ENCODE measurements around the gene VPS13C.

VPS13C gene

GRCh38 chr15:62066663-62067447 lies 6.6 kb upstream of the VPS13C start, which contains the start of gene C2CD4A:
C2CD4A (plus strand) TSS chr15:62066977; CDS start chr15:62067614, 637 bp downstream.
- Histone ChIP-seq H3K4me3 (peak within 1 kb of the TSS; percentile 74), H3K27ac (peak within 1 kb of the TSS in 1 of 2 donors; percentile 71)
- DNase-seq (ENCODE audit: low spot score) = no peak
- no peak for TF ChIP-seq CTCF (IDR thresholded peaks at IDR 0.05)

DNA sequence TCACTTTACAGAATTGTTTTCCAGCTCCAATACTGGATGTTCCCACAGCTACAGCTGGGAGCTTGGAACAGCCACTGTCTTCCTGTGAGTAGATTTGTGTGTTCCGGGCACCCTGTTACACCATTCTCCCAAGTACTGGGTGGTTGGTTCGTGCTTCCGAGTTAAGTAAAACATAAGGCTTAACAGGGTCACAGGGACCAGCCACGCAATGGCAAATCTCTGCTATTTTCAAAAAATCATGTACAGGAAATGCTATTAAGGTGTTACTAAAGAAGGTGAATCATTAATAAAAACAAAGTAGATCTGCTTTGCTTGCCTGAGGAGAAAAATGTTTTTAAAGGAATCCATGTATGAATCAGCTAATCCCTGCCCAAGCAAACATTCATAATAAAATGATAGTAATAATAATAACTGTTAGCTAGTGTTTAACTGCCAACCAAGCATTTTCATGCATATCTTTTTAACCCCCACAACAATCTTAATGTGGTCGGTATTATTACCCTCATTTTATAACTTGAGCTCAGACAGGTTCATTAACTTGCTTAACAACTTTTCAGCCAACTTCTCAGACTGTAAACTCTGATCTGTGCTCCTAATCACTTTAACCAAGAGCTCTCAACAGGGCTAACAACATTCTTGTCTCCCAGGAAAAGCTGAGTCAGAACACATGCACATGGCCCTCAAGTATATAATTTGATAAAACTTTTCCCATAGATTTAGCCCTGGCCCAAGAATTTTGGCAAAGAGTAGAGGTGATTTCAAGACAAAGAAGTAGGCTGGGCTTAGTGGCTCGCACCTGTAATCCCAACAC lies 3.8 kb upstream of the VPS13C start:
- H3K4me3 ChIP-seq = no peak overlapping the region
- peak overlapping the region in 1 of 2 donors; percentile 9 for H3K27ac ChIP-seq
- TF ChIP-seq CTCF (IDR thresholded peaks at IDR 0.05) = no peak
- DNase-seq (ENCODE audit: low spot score) = no peak

- no peak for DNase-seq (ENCODE audit: low spot score)
- no peak for TF ChIP-seq CTCF (IDR thresholded peaks at IDR 0.05)
- Histone ChIP-seq H3K4me3 (peak overlapping the region; percentile 92), H3K27ac (peak overlapping the region; percentile 90 to 94)
Measured at GRCh38 chr15:62060896-62061280, 641 bp upstream of the VPS13C start.

GRCh38 chr15:62059816-62060112 lies 483 bp downstream of the VPS13C start:
- TF ChIP-seq CTCF (IDR thresholded peaks at IDR 0.05) = no peak
- Histone ChIP-seq H3K27ac (peak overlapping the region; percentile 90 to 94), H3K4me3 (peak overlapping the region; percentile 92)
- no peak for DNase-seq (ENCODE audit: low spot score)

DNA sequence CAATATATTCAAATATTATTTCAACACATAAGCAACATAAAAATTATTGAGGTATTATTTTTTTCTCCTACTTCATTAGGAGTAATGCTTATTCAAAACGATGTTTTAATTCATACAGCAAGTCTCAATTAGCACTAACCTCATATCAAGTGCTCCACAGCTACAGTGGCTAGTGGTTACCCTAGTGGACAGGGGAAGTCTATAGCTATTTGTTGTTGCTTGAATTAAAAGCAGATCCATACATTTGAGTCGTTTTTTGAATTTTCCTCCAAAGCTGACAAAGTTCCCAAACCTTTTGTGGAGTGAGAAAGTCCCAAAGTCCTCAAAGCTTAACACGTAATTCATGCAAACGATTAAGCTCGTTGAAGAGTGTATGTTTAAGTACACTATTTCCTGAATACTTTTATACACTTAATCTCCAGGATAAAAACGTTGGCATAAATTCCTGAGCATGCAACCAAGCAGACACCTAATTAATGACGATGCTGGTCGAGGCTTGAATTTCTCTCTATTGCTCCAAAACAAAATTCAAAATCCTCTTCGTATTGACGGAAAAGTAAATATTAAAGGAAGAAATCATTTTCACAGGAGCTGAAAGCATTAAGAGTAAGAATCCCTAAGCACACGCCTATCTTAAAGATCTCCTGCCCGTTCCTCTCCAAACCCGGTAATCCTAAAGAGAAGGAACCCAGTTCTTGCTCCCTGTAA lies 985 bp downstream of the VPS13C start:
- TF ChIP-seq CTCF (IDR thresholded peaks at IDR 0.05) = no peak
- Histone ChIP-seq H3K4me3 (peak overlapping the region; percentile 92), H3K27ac (peak overlapping the region; percentile 90 to 94)
- no peak for DNase-seq (ENCODE audit: low spot score)

DNA sequence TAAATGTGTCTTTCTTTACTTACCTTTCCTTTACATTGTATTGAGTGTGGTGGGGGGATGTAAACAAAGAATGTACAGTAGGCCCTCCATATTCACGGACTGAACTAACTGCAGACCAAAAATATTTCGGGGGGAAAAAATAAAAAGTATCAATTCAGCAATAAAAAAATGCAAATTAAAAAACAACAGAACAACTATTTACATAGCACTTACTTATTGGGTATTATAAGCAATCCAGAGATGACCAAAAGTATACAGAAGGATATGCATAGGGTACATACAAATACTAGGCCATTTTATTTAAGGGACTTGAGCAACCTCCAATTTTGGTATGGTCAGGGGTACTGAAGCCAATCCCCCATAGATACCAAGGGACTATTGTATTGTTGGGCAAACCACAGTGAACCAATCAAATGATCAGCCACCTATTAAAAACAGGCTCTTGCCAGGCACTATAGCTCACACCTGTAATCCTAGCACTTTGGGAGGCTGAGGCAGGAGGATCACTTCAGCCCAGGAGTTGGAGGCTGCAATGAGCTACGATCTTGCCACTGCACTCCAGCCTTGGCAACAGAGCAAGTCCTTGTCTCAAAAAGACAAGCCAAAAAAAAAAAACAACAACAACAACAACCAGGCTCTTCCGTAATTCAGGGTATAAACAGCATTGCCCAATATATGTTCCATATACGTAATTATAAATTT lies 1.8 kb downstream of the VPS13C start:
- H3K27ac ChIP-seq = no peak overlapping the region
- no peak for DNase-seq (ENCODE audit: low spot score)
- TF ChIP-seq CTCF (IDR thresholded peaks at IDR 0.05) = no peak
- no peak overlapping the region for H3K4me3 ChIP-seq
